ENCODE results near the gene SGMS2. TPM values are rescaled to one million over a fixed set of nuclear protein-coding genes. Genes with fewer than 3 reads are reported as not detected.

Gene SGMS2
- total RNA-seq, 4 donors from 2014 or later = 46.5 to 224 (median 120) TPM

- Histone ChIP-seq H3K27me3 (no peaks in the 10 kb centered on the region), H3K9me3 (no peaks in the 10 kb centered on the region), H3K4me1 (no peaks in the 10 kb centered on the region), H3K36me3 (no peaks in the 10 kb centered on the region), H3K4me3 (replicated peaks in 1 of 3) (no peak overlapping the region), H3K27ac (no peak overlapping the region)
- no peak for DNase-seq
- no peak for TF ChIP-seq POLR2A (IDR thresholded peaks at IDR 0.05)
- no peak for TF ChIP-seq CTCF (IDR thresholded peaks at IDR 0.05)
- intact Hi-C loops (cut with DNase I) = no loop called here
- WGBS, 2 donors = 73 to 85% methylated on average over 2 of the region's 2 CpGs
These were observed 32.0 kb upstream of the SGMS2 start for GRCh38 chr4:107792711-107793110.

- Histone ChIP-seq H3K27me3 (no peaks in the 10 kb centered on the region), H3K9me3 (no peaks in the 10 kb centered on the region), H3K4me3 (replicated peaks in 1 of 3) (no peak overlapping the region), H3K27ac (no peak overlapping the region), H3K36me3 (no peaks in the 10 kb centered on the region), H3K4me1 (no peaks in the 10 kb centered on the region)
- WGBS, 2 donors = 83 to 92% methylated on average over 2 of the region's 2 CpGs
- intact Hi-C loops (cut with DNase I) = no loop called here
- no peak for DNase-seq
- TF ChIP-seq CTCF (IDR thresholded peaks at IDR 0.05) = no peak
These were observed 30.7 kb upstream of the SGMS2 start for GRCh38 chr4:107793996-107794395.

GRCh38 chr4:107799669-107800450, 24.9 kb upstream of the SGMS2 start:
- Histone ChIP-seq H3K4me3 (replicated peaks in 1 of 3) (no peak overlapping the region), H3K27me3 (no peaks in the 10 kb centered on the region), H3K27ac (no peak overlapping the region), H3K9me3 (no peaks in the 10 kb centered on the region), H3K4me1 (no peaks in the 10 kb centered on the region), H3K36me3 (no peaks in the 10 kb centered on the region)
- no peak for DNase-seq
- intact Hi-C loops (cut with DNase I) = no loop called here
- 69 to 73% methylated on average over 10 of the region's 10 CpGs for WGBS, 2 donors
- TF ChIP-seq POLR2A (IDR thresholded peaks at IDR 0.05) = no peak
- TF ChIP-seq CTCF (IDR thresholded peaks at IDR 0.05) = no peak

GRCh38 chr4:107800706-107801105, 24.0 kb upstream of the SGMS2 start:
- no peaks in the 10 kb centered on the region for H3K36me3 ChIP-seq
- TF ChIP-seq CTCF (IDR thresholded peaks at IDR 0.05) (no peak), POLR2A (IDR thresholded peaks at IDR 0.05) (no peak)
- intact Hi-C loops (cut with DNase I) = no loop called here
- no peaks in the 10 kb centered on the region for H3K9me3 ChIP-seq
- no peaks in the 10 kb centered on the region for H3K4me1 ChIP-seq
- H3K27me3 ChIP-seq = no peaks in the 10 kb centered on the region
- H3K27ac ChIP-seq = no peak overlapping the region
- no peak for DNase-seq
- H3K4me3 ChIP-seq (replicated peaks in 1 of 3) = no peak overlapping the region
- 75 to 77% methylated on average over 1 of the region's 1 CpG for WGBS, 2 donors

GRCh38 chr4:107801766-107802211, 22.9 kb upstream of the SGMS2 start:
- no peak for TF ChIP-seq CTCF (IDR thresholded peaks at IDR 0.05)
- Histone ChIP-seq H3K27me3 (no peaks in the 10 kb centered on the region), H3K4me3 (replicated peaks in 1 of 3) (no peak overlapping the region), H3K9me3 (no peaks in the 10 kb centered on the region), H3K36me3 (no peaks in the 10 kb centered on the region), H3K4me1 (no peaks in the 10 kb centered on the region), H3K27ac (no peak overlapping the region)
- intact Hi-C loops (cut with DNase I) = no loop called here
- WGBS, 2 donors = 21 to 31% methylated on average over 1 of the region's 1 CpG
- peak; percentile 64 to 66 for DNase-seq
